WI38 (cell line): ENCODE data around the gene PRKD1.

ENCODE experiments used
- H3K4me3 ChIP-seq: 2 replicates; pipeline ENCODE4 v1.5.1; 2011; ENCODE audit warnings: low read depth, mild to moderate bottlenecking, control low read depth, low read length
- CTCF ChIP-seq: IDR thresholded peaks from 2 replicates; pipeline ENCODE4 v1.5.1; 2012; ENCODE audit warnings: low read depth, mild to moderate bottlenecking, control low read depth, low read length

PRKD1 gene

GRCh38 chr14:29653303-29653702 lies 274.3 kb downstream of the PRKD1 start:
- no peak overlapping the region for H3K4me3 ChIP-seq
- TF ChIP-seq CTCF: no peak

- TF ChIP-seq CTCF: no peak
- no peak overlapping the region for H3K4me3 ChIP-seq
Measured at GRCh38 chr14:29652571-29652970, 275.1 kb downstream of the PRKD1 start.

- no peak for TF ChIP-seq CTCF
- H3K4me3 ChIP-seq: no peak overlapping the region
Measured at GRCh38 chr14:29650554-29651269, 276.9 kb downstream of the PRKD1 start.

- TF ChIP-seq CTCF: no peak
- no peak overlapping the region for H3K4me3 ChIP-seq
Measured at GRCh38 chr14:29649170-29649569, 278.5 kb downstream of the PRKD1 start.

GRCh38 chr14:29648045-29648444 lies 279.6 kb downstream of the PRKD1 start:
- H3K4me3 ChIP-seq: no peak overlapping the region
- TF ChIP-seq CTCF: no peak

GRCh38 chr14:29645117-29645516 lies 282.5 kb downstream of the PRKD1 start:
- H3K4me3 ChIP-seq: no peak overlapping the region
- TF ChIP-seq CTCF: no peak

GRCh38 chr14:29643433-29644211 lies 284.0 kb downstream of the PRKD1 start:
- no peak for TF ChIP-seq CTCF
- H3K4me3 ChIP-seq: no peak overlapping the region
